ENCODE results near the gene ASB3.
"Not testable (repeated sequence)": the region's sequence is repeated elsewhere in the genome, so short reads cannot be mapped to it uniquely, and the experiment has no call there.

The ASB3 gene

GRCh38 chr2:53729143-53729762 lies 57.5 kb downstream of the ASB3 start:
- no peak for DNase-seq

- no peak for DNase-seq
Measured at GRCh38 chr2:53727921-53728320, 58.8 kb downstream of the ASB3 start.

- no peak for DNase-seq
Measured at GRCh38 chr2:53725662-53726061, 61.1 kb downstream of the ASB3 start.

- peak; percentile 65 for DNase-seq
Measured at GRCh38 chr2:53724536-53724935, 62.2 kb downstream of the ASB3 start.

DNA sequence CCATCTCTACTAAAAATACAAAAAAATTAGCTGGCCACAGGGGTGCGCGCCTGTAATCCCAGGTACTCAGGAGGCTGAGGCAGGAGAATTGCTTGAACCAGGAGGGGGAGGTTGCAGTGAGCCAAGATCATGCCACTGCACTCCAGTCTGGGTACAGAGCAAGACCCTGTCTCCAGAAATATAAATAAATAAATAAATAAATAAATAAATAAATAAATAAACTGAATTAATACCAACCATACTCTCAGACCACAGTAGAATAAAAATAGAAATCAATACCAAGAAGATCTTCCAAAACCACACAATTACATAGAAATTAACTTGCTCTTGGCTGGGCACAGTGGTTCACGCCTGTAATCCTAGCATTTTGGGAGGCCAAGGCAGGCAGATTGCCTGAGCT lies 65.8 kb downstream of the ASB3 start:
- DNase-seq = not testable (repeated sequence)

DNA sequence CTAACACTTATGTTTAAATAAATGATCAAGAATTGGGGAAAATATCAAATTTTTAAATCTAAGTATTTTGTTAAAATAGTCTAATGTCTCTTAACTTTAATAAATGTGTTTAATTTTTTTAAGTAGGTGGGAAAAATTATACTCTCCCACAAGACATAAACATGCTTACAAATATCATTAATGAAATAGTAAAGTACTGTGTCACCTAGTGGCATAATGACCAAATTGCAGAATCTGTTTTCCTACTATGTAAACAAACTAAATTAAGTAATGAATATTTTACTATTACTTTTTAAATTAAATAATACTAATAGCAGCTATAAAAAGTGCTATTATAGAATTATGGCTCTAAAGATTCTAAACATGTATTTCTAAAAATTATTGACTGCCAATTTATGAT lies 71.2 kb downstream of the ASB3 start:
- DNase-seq = peak; percentile 2

- no peak for DNase-seq
Measured at GRCh38 chr2:53711271-53711780, 75.4 kb downstream of the ASB3 start.

DNA sequence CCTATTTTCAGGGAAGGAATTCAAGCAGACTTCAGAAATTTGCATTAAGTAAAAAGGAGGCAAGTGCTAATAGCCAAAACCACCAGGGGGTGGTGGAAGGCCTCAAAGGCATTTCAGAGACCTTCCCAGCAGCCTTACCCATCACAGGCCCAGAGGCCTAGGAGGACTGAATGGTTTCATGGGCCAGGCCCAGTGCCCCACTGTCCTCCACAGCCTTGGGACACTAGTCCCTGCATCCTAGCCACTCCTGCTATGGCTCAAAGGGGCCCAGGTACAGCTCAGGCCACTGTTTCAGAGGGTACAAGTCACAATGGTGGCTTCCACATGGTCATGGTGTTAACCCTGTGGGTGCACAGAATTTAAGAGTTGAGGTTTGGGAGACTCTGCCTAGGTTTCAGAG lies 77.8 kb downstream of the ASB3 start:
- DNase-seq = no peak

DNA sequence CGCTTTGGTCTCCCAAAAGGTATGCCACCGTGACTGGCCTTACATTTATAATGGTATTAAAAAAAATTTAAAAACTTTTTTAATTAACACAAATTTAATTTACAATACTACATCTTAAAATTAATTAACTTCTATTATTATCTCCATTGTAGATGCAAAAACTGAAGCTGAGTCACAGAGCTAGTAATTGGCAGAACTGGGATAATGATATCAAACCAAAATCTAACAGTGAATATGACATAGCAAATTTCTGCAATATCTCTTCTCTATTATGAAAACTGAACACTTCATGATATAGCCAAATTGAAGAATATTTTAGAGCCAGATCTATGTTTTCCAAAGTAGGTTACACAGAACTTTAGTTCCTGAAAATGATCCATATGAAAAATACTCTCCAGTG lies 85.5 kb downstream of the ASB3 start:
- DNase-seq = no peak

DNA sequence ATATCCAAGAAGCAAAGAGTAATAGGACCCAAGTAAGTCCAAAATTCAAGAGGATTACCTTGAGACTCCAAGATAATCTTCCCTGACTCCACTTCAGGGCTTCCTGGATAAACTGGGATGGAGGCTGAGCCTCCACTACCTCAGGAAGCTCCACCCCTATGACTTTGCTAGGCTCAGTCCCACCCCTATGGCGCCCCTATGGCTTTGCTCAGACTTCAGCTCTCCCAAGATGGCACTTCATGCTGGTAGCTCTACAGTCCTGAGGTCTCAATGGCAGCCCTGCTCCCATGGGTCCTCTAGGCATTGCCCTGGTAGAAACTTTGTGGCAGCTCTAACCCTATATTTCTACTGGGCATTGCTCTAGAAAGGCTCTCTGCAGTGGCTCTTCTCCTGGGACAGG lies 89.1 kb downstream of the ASB3 start:
- no peak for DNase-seq

DNA sequence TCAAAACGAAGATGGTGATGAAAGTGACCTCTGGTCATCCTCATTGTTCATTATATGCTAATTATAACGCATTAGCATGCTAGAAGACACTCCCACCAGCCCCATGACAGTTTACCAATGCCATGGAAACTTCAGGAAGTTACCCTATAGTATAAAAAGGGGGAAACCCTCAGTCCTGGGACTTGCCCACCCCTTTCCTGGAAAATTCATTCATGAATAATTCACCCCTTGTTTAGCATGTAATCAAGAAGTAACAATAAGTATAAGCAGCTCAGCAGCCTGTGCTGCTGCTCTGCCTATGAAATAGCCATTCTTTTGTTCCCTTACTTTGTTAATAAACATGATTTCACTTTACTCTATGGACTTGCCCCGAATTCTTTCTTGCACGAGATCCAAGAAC lies 89.7 kb downstream of the ASB3 start:
- DNase-seq = no peak

GRCh38 chr2:53695575-53695974 lies 91.2 kb downstream of the ASB3 start:
- DNase-seq = no peak

GRCh38 chr2:53694096-53694771 lies 92.5 kb downstream of the ASB3 start:
- DNase-seq = no peak

GRCh38 chr2:53690876-53691275 lies 95.9 kb downstream of the ASB3 start:
- no peak for DNase-seq

GRCh38 chr2:53672881-53673522 lies 113.8 kb downstream of the ASB3 start:
- DNase-seq = no peak

DNA sequence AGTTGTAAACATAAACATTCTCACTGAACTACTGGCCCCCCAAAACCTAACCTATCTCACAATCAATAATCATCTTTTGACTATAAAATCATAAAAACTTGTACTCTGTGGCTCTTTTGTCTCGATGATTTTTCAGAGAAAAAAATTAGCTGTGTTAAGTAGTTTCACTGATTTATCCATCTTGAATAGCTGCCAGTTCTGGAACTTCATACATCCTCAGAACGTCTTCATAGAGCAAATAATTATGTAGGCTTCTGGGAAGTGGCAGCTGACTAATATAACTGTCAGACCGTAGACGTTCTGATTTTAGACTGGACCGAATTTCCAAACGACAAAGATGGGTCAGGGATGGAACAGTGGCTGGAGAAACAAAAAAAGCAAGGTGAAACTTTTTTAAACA lies 116.4 kb downstream of the ASB3 start:
- no peak for DNase-seq

DNA sequence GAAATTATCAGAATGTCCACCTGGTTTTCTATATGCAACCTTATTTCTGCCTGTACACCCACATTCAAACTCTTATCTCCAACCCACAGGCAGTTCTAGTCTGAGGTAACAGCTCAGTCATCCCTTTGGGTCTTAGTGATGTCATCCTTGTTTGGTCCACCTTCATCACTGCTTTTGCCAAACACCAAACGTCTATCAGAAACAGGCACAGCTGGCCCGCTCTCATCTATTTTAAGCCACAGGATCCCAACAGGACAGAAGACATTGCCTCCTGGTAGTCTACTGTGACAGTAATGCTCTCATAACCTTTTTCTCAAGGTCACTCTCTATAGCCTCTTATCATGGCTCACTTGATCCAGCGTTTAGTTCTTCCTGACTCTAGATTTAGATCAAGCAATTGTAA lies 118.1 kb downstream of the ASB3 start:
- no peak for DNase-seq

- DNase-seq = not testable (repeated sequence)
Measured at GRCh38 chr2:53667130-53667529, 119.6 kb downstream of the ASB3 start.

GRCh38 chr2:53660886-53661285 lies 125.9 kb downstream of the ASB3 start:
- no peak for DNase-seq

DNA sequence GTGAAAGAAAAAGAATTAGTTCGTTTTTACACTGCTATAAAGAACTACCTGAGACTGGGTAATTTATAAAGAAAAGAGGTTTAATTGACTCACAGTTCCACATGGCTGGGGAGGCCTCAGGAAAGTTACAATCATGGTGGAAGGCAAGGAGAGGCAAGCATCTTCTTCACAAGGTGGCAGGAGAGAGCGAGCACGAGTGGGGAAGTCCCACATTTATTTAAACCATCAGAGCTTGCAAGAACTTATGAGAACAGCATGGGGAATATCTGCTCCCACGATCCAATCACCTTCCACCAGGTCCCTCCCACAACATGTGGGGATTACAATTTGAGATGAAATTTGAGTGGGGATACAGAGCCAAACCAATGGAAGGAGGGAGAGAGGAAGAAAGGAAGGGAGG lies 128.3 kb downstream of the ASB3 start:
- DNase-seq = not testable (repeated sequence)

DNA sequence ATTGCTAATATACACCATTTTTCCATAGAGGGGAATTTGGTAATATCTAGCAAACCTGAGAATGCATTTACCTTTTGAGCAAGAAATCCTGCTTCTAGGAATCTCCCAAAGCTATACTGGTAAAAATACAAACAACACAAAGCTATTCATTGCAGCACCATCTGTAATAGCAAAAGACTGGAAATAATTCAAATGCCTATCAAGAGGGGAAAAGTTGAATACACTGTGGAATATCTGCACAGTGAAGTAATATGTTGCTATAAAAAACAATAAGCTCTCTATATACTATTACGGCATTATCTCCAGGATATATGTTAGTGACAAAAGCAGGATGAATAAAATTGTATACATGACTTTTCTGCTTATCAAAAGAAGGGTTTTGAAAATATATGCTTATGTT lies 131.5 kb downstream of the ASB3 start:
- no peak for DNase-seq

DNA sequence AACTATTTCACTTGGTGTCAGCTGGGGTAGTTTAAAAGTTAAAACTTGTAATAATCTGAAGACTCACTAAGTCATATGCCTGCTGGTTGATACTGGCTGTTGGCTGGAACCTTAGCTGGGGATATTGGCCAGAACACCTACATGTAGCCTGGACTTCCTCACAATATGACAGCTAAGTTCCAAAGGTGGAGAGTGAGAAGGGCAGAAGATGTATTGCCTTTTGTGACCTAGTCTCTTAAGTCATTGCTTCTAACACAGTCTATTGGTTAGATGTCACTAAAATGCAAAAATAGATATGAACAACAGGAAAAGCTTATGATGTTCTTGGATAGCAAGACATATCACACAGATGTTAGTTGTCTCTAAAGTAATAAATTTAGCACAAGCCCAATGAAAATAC lies 132.4 kb downstream of the ASB3 start:
- no peak for DNase-seq

DNA sequence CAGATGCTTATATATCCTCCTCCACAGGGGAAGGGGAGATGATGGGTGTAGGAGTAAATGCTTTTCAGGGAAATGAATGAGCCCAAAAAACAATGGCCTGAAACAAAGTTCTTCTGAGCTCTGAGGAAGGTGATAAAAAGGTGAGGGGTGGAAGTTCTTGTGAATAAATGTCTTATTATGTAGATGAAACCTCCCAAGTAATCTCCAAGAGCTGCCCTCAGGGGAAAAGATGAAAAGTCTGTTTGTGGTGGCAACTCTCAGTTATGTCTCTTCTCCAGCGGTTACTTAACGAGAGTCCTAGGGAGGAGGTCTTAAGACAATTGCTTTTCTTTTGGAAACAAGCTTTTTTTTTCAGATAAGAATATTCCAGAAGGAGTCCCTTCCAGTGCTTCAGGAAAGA lies 134.6 kb downstream of the ASB3 start:
- no peak for DNase-seq

- DNase-seq = no peak
Measured at GRCh38 chr2:53646788-53647187, 140.0 kb downstream of the ASB3 start.
